Esophagus squamous epithelium (tissue), 5 donors: Measurements from ENCODE around the gene NUCB2. TPM values are rescaled to one million over a fixed set of nuclear protein-coding genes. Genes with fewer than 3 reads are reported as not detected.

Source experiments
- DNase-seq: peaks from one replicate; lab custom pipeline; 2025; lab: John Stamatoyannopoulos, UW
- H3K27ac ChIP-seq, 4 donors: fragments of 200-600 bp; sonication (generic); one replicate each; pipeline ENCODE4 v1.5.1; 2016 to 2019; ENCODE audit warnings: mild to moderate bottlenecking in 1 of 4
- H3K27me3 ChIP-seq, 4 donors: fragments of 200-600 bp; sonication (generic); 1 replicate in 3 of 4; 2 replicates in 1 of 4; pipeline versions ENCODE4 v1.5.1 to v1.6.0; 2017 to 2021; ENCODE audit warnings: antibody characterized with exemption in 1 of 4
- H3K36me3 ChIP-seq, 3 donors: fragments of 200-600 bp; sonication (generic); one replicate each; pipeline ENCODE4 v1.5.1; 2016 to 2019
- H3K4me1 ChIP-seq, 3 donors: fragments of 200-600 bp; sonication (generic); one replicate each; pipeline ENCODE4 v1.5.1; 2017 to 2019
- H3K4me3 ChIP-seq, 4 donors: fragments of 200-600 bp; sonication (generic); 1 replicate in 3 of 4; 2 replicates in 1 of 4; pipeline ENCODE4 v1.5.1; 2016 to 2019; ENCODE audit warnings: mild to moderate bottlenecking in 2 of 4, moderate library complexity in 1 of 4
- H3K9me3 ChIP-seq, 3 donors: fragments of 200-600 bp; sonication (generic); one replicate each; pipeline ENCODE4 v1.5.1; 2016 to 2019
- POLR2A ChIP-seq, 4 donors: fragments of 450-650 bp; IDR thresholded peaks; one replicate each; pipeline ENCODE4 v1.6.1; 2017; ENCODE audit warnings: antibody characterized with exemption in 4 of 4, mild to moderate bottlenecking in 4 of 4, moderate library complexity in 3 of 4
- WGBS, 2 donors: methylation state at CpG; one replicate each; pipeline ENCODE4 v1.1.5; 2018; 5-methylcytosine and 5-hydroxymethylcytosine counted together
- intact Hi-C: fragments of 100-400 bp; cut with DNase I; formaldehyde crosslinking; loops from one replicate; pipeline ENCODE4 v1.15.0; 2022
- total RNA-seq, 4 donors: library from RNA; depleted of rRNA; stranded (reverse); fragments of >200 nt; gene quantifications; one replicate each; pipeline ENCODE4 v1.1.0, GENCODE V29; 2016
- TF ChIP-seq, protein P1 (sequence below), 6 experiments: fragments of 450-650 bp in 4 of 6; fragments of 200-600 bp in 2 of 6; sonication (generic) in 2 of 6; IDR thresholded peaks; one replicate each; pipeline ENCODE4 v1.5.1; 2016 to 2019; ENCODE audit warnings: antibody characterized with exemption in 6 of 6, mild to moderate bottlenecking in 4 of 6, moderate library complexity in 4 of 6
- donor health status: DM: yes; HTN: yes; CAD: no.

Gene NUCB2
- total RNA-seq, 4 donors from 2014 or later: 69.4 to 152 (median 82.2) TPM

DNA sequence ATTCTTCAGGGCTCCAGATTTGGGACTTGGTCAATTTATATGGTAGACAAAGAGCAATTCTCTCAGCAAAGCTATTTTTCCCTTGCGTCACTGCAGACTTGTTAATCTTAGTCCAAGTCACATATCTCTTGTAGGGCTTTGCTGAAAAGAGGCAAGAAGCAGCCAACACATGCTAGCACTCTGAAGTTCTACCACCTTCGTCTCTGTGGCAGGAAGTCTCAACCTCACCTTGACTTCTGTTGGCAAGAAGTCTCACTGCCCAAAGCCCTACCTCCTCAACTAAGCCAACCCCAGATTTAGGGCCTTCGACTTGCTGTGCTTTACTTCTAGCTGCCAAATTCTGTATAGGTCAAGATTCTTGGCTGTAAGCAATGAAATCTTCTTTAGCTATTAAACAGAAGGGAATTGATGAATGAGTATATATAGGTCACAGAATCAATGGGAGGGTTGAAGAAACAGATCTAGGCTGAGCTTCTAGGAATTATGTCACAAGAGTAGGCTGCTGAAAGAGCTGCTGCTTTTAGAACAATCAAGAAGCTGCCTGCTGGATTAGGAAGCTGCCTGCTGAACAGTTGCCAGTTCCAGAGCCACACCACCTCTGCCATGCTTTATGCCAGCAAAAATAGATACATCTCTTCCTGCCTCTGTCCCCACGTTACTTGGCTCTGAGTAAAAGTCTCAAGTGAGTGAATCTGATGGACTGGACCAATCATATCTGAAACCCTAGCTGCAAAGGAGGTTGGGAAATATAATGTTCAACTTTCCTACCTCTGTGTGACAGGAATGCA lies 57.5 kb downstream of the NUCB2 start:
- no peaks in the 10 kb centered on the region for H3K4me1 ChIP-seq
- WGBS, 2 donors: 83 to 90% methylated on average over 4 of the region's 4 CpGs
- no peak for DNase-seq
- no peaks in the 10 kb centered on the region for H3K9me3 ChIP-seq
- no peak overlapping the region for H3K4me3 ChIP-seq
- peaks cover 0 to 74% (median 0%) of the 10 kb centered on the region in 3 donors for H3K36me3 ChIP-seq
- TF ChIP-seq, protein P1, sequence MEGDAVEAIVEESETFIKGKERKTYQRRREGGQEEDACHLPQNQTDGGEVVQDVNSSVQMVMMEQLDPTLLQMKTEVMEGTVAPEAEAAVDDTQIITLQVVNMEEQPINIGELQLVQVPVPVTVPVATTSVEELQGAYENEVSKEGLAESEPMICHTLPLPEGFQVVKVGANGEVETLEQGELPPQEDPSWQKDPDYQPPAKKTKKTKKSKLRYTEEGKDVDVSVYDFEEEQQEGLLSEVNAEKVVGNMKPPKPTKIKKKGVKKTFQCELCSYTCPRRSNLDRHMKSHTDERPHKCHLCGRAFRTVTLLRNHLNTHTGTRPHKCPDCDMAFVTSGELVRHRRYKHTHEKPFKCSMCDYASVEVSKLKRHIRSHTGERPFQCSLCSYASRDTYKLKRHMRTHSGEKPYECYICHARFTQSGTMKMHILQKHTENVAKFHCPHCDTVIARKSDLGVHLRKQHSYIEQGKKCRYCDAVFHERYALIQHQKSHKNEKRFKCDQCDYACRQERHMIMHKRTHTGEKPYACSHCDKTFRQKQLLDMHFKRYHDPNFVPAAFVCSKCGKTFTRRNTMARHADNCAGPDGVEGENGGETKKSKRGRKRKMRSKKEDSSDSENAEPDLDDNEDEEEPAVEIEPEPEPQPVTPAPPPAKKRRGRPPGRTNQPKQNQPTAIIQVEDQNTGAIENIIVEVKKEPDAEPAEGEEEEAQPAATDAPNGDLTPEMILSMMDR (IDR thresholded peaks at IDR 0.05): no peak
- no peak for TF ChIP-seq POLR2A (IDR thresholded peaks at IDR 0.05)
- H3K27me3 ChIP-seq: no peaks in the 10 kb centered on the region
- intact Hi-C loops: no loop called here
- H3K27ac ChIP-seq: no peak overlapping the region

DNA sequence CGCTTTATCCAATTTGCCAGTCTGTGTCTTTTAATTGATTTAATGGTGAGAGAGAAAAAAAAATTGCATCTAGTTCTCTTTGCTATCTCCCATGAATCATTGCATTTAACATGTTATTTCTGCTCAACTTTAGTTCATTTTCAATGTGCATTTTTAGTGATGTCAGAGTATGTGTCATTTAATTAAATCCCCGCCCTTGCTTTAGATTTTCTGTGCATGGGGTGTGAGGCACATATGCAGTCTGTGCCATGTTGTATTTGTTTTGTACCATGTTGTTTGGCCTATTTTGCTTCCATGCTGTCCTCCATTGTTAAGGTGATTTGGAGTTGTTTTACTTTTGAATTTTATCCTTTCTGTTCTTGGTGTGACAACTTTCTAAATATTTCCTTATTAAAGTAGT lies 66.7 kb downstream of the NUCB2 start:
- TF ChIP-seq POLR2A (IDR thresholded peaks at IDR 0.05): no peak
- TF ChIP-seq, protein P1 (IDR thresholded peaks at IDR 0.05): no peak
- no peaks in the 10 kb centered on the region for H3K27me3 ChIP-seq
- no peaks in the 10 kb centered on the region for H3K4me1 ChIP-seq
- no peaks in the 10 kb centered on the region for H3K9me3 ChIP-seq
- peaks cover 0 to 10% (median 0%) of the 10 kb centered on the region in 3 donors for H3K36me3 ChIP-seq
- no peak overlapping the region for H3K4me3 ChIP-seq
- WGBS, 2 donors: 91 to 100% methylated on average over 2 of the region's 2 CpGs
- H3K27ac ChIP-seq: no peak overlapping the region
- no peak for DNase-seq
- intact Hi-C loops: no loop called here

DNA sequence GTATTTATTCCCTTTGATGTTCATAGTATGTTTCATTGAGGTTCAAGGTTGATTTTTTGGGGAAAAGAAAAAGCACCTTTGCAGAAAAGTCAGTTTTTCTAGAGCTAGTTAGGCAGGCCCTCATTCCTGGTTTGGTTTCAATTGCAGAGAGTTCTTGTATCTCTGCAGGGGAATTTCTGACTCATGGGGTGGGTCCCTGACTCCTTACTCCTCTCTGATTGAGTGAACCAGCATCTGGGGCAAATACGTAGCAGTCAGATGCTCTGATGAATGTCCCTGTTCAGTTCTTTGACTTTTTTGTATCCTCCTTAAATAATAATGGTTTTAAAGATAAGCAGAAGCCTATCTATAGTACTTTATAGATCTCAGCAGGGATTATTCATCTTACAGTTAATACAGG lies 67.4 kb downstream of the NUCB2 start:
- DNase-seq: no peak

DNA sequence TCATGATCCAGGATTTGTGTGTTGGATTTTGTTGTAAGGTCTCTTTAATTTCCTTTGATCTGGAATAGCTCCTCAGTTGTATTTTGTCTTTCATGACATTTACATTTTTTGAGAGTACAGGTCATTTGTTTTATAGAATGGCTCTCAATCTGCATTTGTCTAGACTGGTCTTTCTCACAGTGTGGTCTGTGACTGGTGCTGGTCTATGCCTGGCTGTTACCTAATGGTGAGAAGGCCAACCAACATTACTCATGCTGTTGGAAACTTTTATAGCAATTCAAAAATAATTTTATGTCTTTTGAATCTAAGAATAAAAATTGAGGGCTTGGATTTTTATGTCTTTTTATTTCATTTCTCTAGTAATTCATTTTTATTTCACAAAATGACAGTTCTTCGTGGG lies 71.1 kb downstream of the NUCB2 start:
- intact Hi-C loops: no loop called here
- no peak for DNase-seq
- Histone ChIP-seq H3K4me3 (no peak overlapping the region), H3K27ac (no peak overlapping the region), H3K36me3 (peaks cover 0 to 10% (median 0%) of the 10 kb centered on the region in 3 donors), H3K9me3 (no peaks in the 10 kb centered on the region), H3K27me3 (peaks cover 0 to 18% (median 0%) of the 10 kb centered on the region in 4 donors), H3K4me1 (peaks cover 4 to 19% (median 9%) of the 10 kb centered on the region in 3 donors)
- WGBS, 2 donors: 63 to 66% methylated on average over 1 of the region's 1 CpG
- no peak for TF ChIP-seq POLR2A (IDR thresholded peaks at IDR 0.05)
- TF ChIP-seq, protein P1 (IDR thresholded peaks at IDR 0.05): no peak

More for the DNA sequence above, 67.4 kb downstream of the NUCB2 start:
- Histone ChIP-seq H3K27ac (no peak overlapping the region), H3K9me3 (no peaks in the 10 kb centered on the region), H3K4me3 (no peak overlapping the region), H3K4me1 (no peaks in the 10 kb centered on the region), H3K27me3 (no peaks in the 10 kb centered on the region), H3K36me3 (peaks cover 0 to 10% (median 0%) of the 10 kb centered on the region in 3 donors)
- intact Hi-C loops: no loop called here
- WGBS, 2 donors: 58 to 64% methylated on average over 1 of the region's 1 CpG
- TF ChIP-seq, protein P1 (IDR thresholded peaks at IDR 0.05): no peak
- no peak for TF ChIP-seq POLR2A (IDR thresholded peaks at IDR 0.05)

DNA sequence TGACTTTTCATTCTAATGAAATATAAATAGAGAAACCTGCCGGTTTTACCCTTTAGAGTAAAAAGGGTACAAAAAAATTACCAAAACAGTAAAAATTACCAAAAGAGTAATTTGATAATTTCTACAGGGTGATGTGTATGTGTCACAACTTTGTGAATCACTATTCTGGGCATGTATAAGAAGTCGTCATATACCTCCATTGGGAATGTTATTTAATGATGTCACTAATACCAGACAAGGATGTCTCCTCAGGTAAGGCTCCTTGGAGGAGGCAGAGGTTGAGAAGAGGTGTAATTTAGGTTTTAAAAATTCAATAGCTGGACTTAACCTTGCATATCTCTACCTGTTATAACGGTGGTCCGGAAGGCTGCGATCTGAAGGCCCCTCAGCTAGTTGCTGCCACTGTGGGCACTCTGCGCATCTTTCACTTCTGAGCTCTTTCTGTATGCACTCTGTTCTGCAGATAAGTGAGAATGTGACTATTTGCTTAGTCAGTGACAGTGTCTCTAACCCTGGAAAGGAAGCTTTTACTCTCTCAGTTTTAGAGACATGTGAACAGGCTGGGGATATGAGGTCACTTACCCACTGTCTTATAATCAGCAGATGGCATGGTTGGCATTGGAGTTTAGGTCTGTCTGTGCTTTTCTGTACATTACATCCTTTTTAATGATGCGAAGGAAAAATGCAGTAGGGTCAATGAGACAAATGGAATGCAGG lies 74.1 kb downstream of the NUCB2 start:
- peaks cover 0 to 21% (median 0%) of the 10 kb centered on the region in 4 donors for H3K27me3 ChIP-seq
- intact Hi-C loops: no loop called here
- 89 to 93% methylated on average over 7 of the region's 7 CpGs for WGBS, 2 donors

More for the DNA sequence above, 74.1 kb downstream of the NUCB2 start:
- Histone ChIP-seq H3K4me3 (no peak overlapping the region), H3K9me3 (no peaks in the 10 kb centered on the region), H3K4me1 (peaks cover 4 to 38% (median 14%) of the 10 kb centered on the region in 3 donors), H3K36me3 (no peaks in the 10 kb centered on the region), H3K27ac (no peak overlapping the region)
- no peak for TF ChIP-seq POLR2A (IDR thresholded peaks at IDR 0.05)
- TF ChIP-seq, protein P1 (IDR thresholded peaks at IDR 0.05): no peak
- DNase-seq: no peak
